ENCODE data around the gene ZNRF2. TPM values are rescaled to one million over a fixed set of nuclear protein-coding genes. Genes with fewer than 3 reads are reported as not detected.

Gene ZNRF2
- total and polyA plus RNA-seq, 2 of the 13 experiments (the other 11 are each of a cell fraction or from before 2014, with no cell fraction given), result 3.5 to 7.7 TPM

DNA sequence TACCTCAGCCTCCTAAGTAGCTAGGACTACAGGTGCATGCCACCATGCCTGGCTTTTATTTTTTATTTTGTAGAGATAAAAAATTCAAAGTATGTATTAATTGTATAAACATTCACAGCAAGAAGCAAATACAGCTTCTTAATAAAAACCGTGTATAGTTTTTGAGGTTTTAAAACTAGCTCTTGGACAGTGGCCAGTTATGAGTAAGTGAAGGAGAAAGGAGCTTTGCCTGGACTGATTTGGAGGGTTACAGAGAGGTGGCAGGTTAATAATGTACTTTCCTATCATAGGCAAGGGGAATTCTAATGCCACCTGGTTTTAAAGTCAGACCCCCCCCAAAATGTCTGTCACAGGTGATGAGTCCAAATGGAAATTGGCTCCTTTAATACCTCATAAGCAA lies 43.4 kb downstream of the ZNRF2 start:
- POLR2A ChIA-PET, result no interaction called here
- Histone ChIP-seq H3K27me3 (ENCODE audit: control insufficient read depth in 1 of 2, insufficient read depth in 2 of 2, low read length in 2 of 2) (no peaks in the 10 kb centered on the region), H3K9me3 (ENCODE audit: low read length) (no peaks in the 10 kb centered on the region), H4K20me1 (ENCODE audit: insufficient read depth, low read length) (no peaks in the 10 kb centered on the region), H3K9ac (ENCODE audit: insufficient read depth, low read depth, low read length) (no peak overlapping the region), H3K27ac (ENCODE audit: extremely low read length, insufficient read depth, low read length) (no peak overlapping the region), H3K36me3 (replicated peaks in 1 of 2; ENCODE audit: control insufficient read depth in 1 of 2, insufficient read depth in 2 of 2, low read length in 2 of 2) (peaks cover 0 to 3% of the 10 kb centered on the region in 2 experiments; a peak in 1 of 5 replicates), H3K79me2 (ENCODE audit: insufficient read depth, low read length) (peaks cover 15% of the 10 kb centered on the region), H3K4me1 (ENCODE audit: insufficient read depth, low read length) (peaks cover 14% of the 10 kb centered on the region), H3K4me2 (ENCODE audit: low read depth, low read length) (no peak overlapping the region), H2AFZ (ENCODE audit: low read length) (no peak overlapping the region), H3K4me3 (replicated peaks in 1 of 3; ENCODE audit: insufficient read depth in 1 of 3, low read depth in 2 of 3, low read length in 3 of 3) (no peak overlapping the region)
- DNase-seq (ENCODE audit: low spot score), result no peak
- TF ChIP-seq IKZF1 (IDR thresholded peaks at IDR 0.05), result no peak
- TF ChIP-seq, protein P1, sequence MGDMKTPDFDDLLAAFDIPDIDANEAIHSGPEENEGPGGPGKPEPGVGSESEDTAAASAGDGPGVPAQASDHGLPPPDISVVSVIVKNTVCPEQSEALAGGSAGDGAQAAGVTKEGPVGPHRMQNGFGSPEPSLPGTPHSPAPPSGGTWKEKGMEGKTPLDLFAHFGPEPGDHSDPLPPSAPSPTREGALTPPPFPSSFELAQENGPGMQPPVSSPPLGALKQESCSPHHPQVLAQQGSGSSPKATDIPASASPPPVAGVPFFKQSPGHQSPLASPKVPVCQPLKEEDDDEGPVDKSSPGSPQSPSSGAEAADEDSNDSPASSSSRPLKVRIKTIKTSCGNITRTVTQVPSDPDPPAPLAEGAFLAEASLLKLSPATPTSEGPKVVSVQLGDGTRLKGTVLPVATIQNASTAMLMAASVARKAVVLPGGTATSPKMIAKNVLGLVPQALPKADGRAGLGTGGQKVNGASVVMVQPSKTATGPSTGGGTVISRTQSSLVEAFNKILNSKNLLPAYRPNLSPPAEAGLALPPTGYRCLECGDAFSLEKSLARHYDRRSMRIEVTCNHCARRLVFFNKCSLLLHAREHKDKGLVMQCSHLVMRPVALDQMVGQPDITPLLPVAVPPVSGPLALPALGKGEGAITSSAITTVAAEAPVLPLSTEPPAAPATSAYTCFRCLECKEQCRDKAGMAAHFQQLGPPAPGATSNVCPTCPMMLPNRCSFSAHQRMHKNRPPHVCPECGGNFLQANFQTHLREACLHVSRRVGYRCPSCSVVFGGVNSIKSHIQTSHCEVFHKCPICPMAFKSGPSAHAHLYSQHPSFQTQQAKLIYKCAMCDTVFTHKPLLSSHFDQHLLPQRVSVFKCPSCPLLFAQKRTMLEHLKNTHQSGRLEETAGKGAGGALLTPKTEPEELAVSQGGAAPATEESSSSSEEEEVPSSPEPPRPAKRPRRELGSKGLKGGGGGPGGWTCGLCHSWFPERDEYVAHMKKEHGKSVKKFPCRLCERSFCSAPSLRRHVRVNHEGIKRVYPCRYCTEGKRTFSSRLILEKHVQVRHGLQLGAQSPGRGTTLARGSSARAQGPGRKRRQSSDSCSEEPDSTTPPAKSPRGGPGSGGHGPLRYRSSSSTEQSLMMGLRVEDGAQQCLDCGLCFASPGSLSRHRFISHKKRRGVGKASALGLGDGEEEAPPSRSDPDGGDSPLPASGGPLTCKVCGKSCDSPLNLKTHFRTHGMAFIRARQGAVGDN (CRISPR knock-in tag; IDR thresholded peaks at IDR 0.05), result no peak
- no peak for TF ChIP-seq ZNF589 (CRISPR knock-in tag; conservative IDR thresholded peaks at IDR 0.05)
- TF ChIP-seq TGIF2 (CRISPR knock-in tag; IDR thresholded peaks at IDR 0.05), result no peak
- TF ChIP-seq MIXL1 (CRISPR knock-in tag; IDR thresholded peaks at IDR 0.05), result no peak
- no peak for TF ChIP-seq STAG1 (CRISPR knock-in tag; IDR thresholded peaks at IDR 0.05)
- TF ChIP-seq, protein P2, sequence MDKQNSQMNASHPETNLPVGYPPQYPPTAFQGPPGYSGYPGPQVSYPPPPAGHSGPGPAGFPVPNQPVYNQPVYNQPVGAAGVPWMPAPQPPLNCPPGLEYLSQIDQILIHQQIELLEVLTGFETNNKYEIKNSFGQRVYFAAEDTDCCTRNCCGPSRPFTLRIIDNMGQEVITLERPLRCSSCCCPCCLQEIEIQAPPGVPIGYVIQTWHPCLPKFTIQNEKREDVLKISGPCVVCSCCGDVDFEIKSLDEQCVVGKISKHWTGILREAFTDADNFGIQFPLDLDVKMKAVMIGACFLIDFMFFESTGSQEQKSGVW (CRISPR knock-in tag; IDR thresholded peaks at IDR 0.05; ENCODE audit: borderline replicate concordance), result no peak
- TF ChIP-seq FOXA3 (CRISPR knock-in tag; IDR thresholded peaks at IDR 0.05), result no peak
- TF ChIP-seq MTF2 (CRISPR knock-in tag; IDR thresholded peaks at IDR 0.05; ENCODE audit: borderline replicate concordance), result no peak
- TF ChIP-seq, protein P3, sequence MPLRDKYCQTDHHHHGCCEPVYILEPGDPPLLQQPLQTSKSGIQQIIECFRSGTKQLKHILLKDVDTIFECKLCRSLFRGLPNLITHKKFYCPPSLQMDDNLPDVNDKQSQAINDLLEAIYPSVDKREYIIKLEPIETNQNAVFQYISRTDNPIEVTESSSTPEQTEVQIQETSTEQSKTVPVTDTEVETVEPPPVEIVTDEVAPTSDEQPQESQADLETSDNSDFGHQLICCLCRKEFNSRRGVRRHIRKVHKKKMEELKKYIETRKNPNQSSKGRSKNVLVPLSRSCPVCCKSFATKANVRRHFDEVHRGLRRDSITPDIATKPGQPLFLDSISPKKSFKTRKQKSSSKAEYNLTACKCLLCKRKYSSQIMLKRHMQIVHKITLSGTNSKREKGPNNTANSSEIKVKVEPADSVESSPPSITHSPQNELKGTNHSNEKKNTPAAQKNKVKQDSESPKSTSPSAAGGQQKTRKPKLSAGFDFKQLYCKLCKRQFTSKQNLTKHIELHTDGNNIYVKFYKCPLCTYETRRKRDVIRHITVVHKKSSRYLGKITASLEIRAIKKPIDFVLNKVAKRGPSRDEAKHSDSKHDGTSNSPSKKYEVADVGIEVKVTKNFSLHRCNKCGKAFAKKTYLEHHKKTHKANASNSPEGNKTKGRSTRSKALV (CRISPR knock-in tag; IDR thresholded peaks at IDR 0.05), result no peak
- TF ChIP-seq MXI1 (IDR thresholded peaks at IDR 0.05; ENCODE audit: borderline replicate concordance, low read depth, low read length), result no peak
- TF ChIP-seq, protein P4, sequence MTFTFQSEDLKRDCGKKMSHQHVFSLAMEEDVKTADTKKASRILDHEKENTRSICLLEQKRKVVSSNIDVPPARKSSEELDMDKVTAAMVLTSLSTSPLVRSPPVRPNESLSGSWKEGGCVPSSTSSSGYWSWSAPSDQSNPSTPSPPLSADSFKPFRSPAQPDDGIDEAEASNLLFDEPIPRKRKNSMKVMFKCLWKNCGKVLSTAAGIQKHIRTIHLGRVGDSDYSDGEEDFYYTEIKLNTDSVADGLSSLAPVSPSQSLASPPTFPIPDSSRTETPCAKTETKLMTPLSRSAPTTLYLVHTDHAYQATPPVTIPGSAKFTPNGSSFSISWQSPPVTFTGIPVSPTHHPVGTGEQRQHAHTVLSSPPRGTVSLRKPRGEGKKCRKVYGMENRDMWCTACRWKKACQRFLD (CRISPR knock-in tag; IDR thresholded peaks at IDR 0.05; ENCODE audit: borderline replicate concordance), result no peak
- no peak for TF ChIP-seq ZNF225 (CRISPR knock-in tag; IDR thresholded peaks at IDR 0.05)
- no peak for TF ChIP-seq ZNF605 (CRISPR knock-in tag; IDR thresholded peaks at IDR 0.05)
- TF ChIP-seq, protein P5, sequence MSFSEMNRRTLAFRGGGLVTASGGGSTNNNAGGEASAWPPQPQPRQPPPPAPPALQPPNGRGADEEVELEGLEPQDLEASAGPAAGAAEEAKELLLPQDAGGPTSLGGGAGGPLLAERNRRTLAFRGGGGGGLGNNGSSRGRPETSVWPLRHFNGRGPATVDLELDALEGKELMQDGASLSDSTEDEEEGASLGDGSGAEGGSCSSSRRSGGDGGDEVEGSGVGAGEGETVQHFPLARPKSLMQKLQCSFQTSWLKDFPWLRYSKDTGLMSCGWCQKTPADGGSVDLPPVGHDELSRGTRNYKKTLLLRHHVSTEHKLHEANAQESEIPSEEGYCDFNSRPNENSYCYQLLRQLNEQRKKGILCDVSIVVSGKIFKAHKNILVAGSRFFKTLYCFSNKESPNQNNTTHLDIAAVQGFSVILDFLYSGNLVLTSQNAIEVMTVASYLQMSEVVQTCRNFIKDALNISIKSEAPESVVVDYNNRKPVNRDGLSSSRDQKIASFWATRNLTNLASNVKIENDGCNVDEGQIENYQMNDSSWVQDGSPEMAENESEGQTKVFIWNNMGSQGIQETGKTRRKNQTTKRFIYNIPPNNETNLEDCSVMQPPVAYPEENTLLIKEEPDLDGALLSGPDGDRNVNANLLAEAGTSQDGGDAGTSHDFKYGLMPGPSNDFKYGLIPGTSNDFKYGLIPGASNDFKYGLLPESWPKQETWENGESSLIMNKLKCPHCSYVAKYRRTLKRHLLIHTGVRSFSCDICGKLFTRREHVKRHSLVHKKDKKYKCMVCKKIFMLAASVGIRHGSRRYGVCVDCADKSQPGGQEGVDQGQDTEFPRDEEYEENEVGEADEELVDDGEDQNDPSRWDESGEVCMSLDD (CRISPR knock-in tag; IDR thresholded peaks at IDR 0.05; ENCODE audit: borderline replicate concordance), result no peak
- TF ChIP-seq GABPB1 (CRISPR knock-in tag; IDR thresholded peaks at IDR 0.05), result no peak
- FAIRE-seq, result no peak
- no peak for ATAC-seq
- CTCF ChIA-PET (ENCODE audit: low intra/inter-chr PET ratio, low total read pairs), result no interaction called here
- no TSS peak for BruUV-seq (replicated peaks)
- in situ Hi-C loops (cut with HindIII; ENCODE audit: extremely low pct_ligation_motif_present, low pct_unique_long_range_greater_than_20kb), result no loop called here
- WGBS (ENCODE audit: low lambda C conversion rate), result 96% methylated on average over 1 of the region's 1 CpG
- intact Hi-C loops (cut with micrococcal nuclease; ENCODE audit: unreplicated experiment), result no loop called here

Data from HepG2 (cell line).